Colonic mucosa (tissue), 4 donors: ENCODE results near the gene PKMYT1. TPM values are rescaled to one million over a fixed set of nuclear protein-coding genes. Genes with fewer than 3 reads are reported as not detected.

Source experiments
- DNase-seq: peaks from one replicate; pipeline ENCODE4 v3.0.0-alpha.2; 2020
- H3K27ac ChIP-seq: fragments of 200-600 bp; one replicate; pipeline ENCODE4 v1.8.0; 2021
- H3K27me3 ChIP-seq: fragments of 200-600 bp; one replicate; pipeline ENCODE4 v1.8.0; 2021
- H3K36me3 ChIP-seq: fragments of 200-600 bp; one replicate; pipeline ENCODE4 v1.8.0; 2021
- H3K4me1 ChIP-seq: fragments of 200-600 bp; one replicate; pipeline ENCODE4 v1.8.0; 2021; ENCODE audit warnings: mild to moderate bottlenecking
- H3K4me3 ChIP-seq: fragments of 200-600 bp; one replicate; pipeline ENCODE4 v1.8.0; 2021
- H3K9ac ChIP-seq, 2 donors: one replicate each; pipeline ENCODE4 v1.7.0; 2013; ENCODE audit warnings: control low read depth in 2 of 2, low read depth in 2 of 2, low read length in 2 of 2
- H3K9me3 ChIP-seq: fragments of 200-600 bp; one replicate; pipeline ENCODE4 v1.8.0; 2021
- CTCF ChIP-seq: fragments of 200-600 bp; IDR thresholded peaks from one replicate; pipeline ENCODE4 v1.8.0; 2022; ENCODE audit warnings: antibody characterized with exemption, mild to moderate bottlenecking
- intact Hi-C: fragments of 100-400 bp; cut with DNase I; formaldehyde crosslinking; loops from one replicate; pipeline ENCODE4 v1.14.1; 2022
- total RNA-seq, 2 donors: library from RNA; stranded (reverse); fragmentation: NEBNext Ultra II Directional in 1 of 2; extraction: Animal tissue kit (Norgen Biotek cat#: 25700) in 1 of 2; gene quantifications; one replicate each; pipeline ENCODE4 v1.2.1, GENCODE V29; 2021
- donor health status: healthy.
- donor health status: DM: no; HTN: no; CAD: no.
- donor health status: DM: no; HTN: no; CAD: no.

Gene PKMYT1
- total RNA-seq, 2 donors from 2014 or later = 9.5 to 76.6 TPM

- no peaks in the 10 kb centered on the region for H3K9me3 ChIP-seq
- DNase-seq = no peak
- peaks cover 5% of the 10 kb centered on the region for H3K27me3 ChIP-seq
- no peak for TF ChIP-seq CTCF
- no peak overlapping the region for H3K9ac ChIP-seq
- H3K27ac ChIP-seq = no peak overlapping the region
- no peaks in the 10 kb centered on the region for H3K36me3 ChIP-seq
- no peak overlapping the region for H3K4me3 ChIP-seq
- H3K4me1 ChIP-seq = no peaks in the 10 kb centered on the region
- intact Hi-C loops = no loop called here
Measured at GRCh38 chr16:3013998-3014690, 33.9 kb upstream of the PKMYT1 start.

GRCh38 chr16:3013491-3013951, 33.3 kb upstream of the PKMYT1 start:
- H3K27me3 ChIP-seq = peaks cover 5% of the 10 kb centered on the region
- peaks cover 4% of the 10 kb centered on the region for H3K4me1 ChIP-seq
- intact Hi-C loops = no loop called here
- no peak for TF ChIP-seq CTCF
- no peaks in the 10 kb centered on the region for H3K36me3 ChIP-seq
- H3K9me3 ChIP-seq = no peaks in the 10 kb centered on the region
- H3K9ac ChIP-seq = no peak overlapping the region
- no peak overlapping the region for H3K4me3 ChIP-seq
- no peak overlapping the region for H3K27ac ChIP-seq
- no peak for DNase-seq

- Histone ChIP-seq H3K27ac (no peak within 1 kb of the TSS), H3K9ac (peak within 1 kb of the TSS in 1 of 2 donors; percentile 34), H3K9me3 (no peaks in the 10 kb centered on the region), H3K4me1 (peaks cover 10% of the 10 kb centered on the region), H3K27me3 (peaks cover 5% of the 10 kb centered on the region), H3K36me3 (no peaks in the 10 kb centered on the region), H3K4me3 (no peak within 1 kb of the TSS)
- TF ChIP-seq CTCF = no peak
- intact Hi-C loops = no loop called here
- DNase-seq = peak; percentile 72
Measured at GRCh38 chr16:3012828-3013420, 32.7 kb upstream of the PKMYT1 start, which contains the start of gene CLDN9. CLDN9 (plus strand) TSS chr16:3012923; CDS start chr16:3013363, 440 bp downstream.

GRCh38 chr16:3012246-3012645, 32.0 kb upstream of the PKMYT1 start:
- no peak overlapping the region for H3K27ac ChIP-seq
- TF ChIP-seq CTCF = no peak

GRCh38 chr16:3010510-3010909, 30.3 kb upstream of the PKMYT1 start:
- TF ChIP-seq CTCF = no peak
- Histone ChIP-seq H3K27ac (no peak overlapping the region), H3K4me1 (peaks cover 17% of the 10 kb centered on the region), H3K27me3 (peaks cover 5% of the 10 kb centered on the region), H3K9me3 (no peaks in the 10 kb centered on the region), H3K9ac (no peak overlapping the region), H3K36me3 (no peaks in the 10 kb centered on the region), H3K4me3 (no peak overlapping the region)
- no peak for DNase-seq
- intact Hi-C loops = no loop called here

More at GRCh38 chr16:3012246-3012645, 32.0 kb upstream of the PKMYT1 start:
- DNase-seq = no peak
- intact Hi-C loops = no loop called here
- peaks cover 5% of the 10 kb centered on the region for H3K27me3 ChIP-seq
- no peaks in the 10 kb centered on the region for H3K9me3 ChIP-seq
- H3K36me3 ChIP-seq = no peaks in the 10 kb centered on the region
- H3K9ac ChIP-seq = peak overlapping the region in 1 of 2 donors; percentile 34
- peaks cover 16% of the 10 kb centered on the region for H3K4me1 ChIP-seq
- no peak overlapping the region for H3K4me3 ChIP-seq
